Fibroblast of gingiva (primary cell): ENCODE data around the gene ZNF763.
"Not testable (repeated sequence)": the region's sequence is repeated elsewhere in the genome, so short reads cannot be mapped to it uniquely, and the experiment has no call there.

Source experiments
- DNase-seq: peaks from one replicate; pipeline ENCODE4 v3.0.0-alpha.2; 2011; ENCODE audit warnings: low read depth

The ZNF763 gene

DNA sequence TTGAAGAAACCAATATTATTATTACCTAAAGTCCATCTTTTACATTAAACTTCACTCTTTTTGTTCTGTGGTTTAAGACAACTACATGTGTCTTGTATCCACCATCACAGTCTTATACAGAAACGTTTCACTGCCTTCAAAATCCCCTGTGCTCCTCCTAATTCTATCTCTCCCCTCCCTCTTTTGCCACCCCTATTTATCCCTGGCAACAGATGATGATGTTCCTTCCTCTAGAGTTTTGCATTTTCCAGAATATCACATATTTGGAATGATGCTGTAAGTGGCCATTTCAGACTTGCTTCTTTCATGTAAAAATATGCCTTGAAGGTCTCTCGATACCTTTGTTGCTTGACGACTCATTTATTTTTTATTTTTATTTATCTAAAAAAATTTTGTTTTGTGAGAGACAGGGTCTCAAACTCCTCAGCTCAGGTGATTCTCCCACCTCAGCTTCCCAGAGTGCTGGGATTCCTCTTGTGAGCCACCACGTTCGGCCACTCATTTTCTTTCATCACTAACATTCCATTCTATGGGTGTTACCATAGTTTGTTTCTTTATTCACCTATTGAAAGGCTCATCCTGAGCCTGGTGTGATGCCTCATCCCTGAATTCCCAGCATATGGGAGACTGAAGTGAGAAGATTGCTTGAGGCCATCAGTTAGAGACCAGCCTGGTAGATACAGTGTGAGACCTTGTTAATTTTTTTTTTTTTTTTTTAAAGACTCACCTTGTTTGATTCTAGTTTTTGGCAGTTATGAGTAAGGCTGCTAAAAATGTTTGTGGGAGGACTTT lies 8.4 kb downstream of the ZNF763 start:
- DNase-seq = no peak

- DNase-seq = no peak
These were observed 13.8 kb downstream of the ZNF763 start for GRCh38 chr19:11978492-11979100.

- DNase-seq = no peak
These were observed 14.7 kb downstream of the ZNF763 start for GRCh38 chr19:11979527-11979926.

GRCh38 chr19:11982526-11982925 lies 17.7 kb downstream of the ZNF763 start:
- DNase-seq = no peak

DNA sequence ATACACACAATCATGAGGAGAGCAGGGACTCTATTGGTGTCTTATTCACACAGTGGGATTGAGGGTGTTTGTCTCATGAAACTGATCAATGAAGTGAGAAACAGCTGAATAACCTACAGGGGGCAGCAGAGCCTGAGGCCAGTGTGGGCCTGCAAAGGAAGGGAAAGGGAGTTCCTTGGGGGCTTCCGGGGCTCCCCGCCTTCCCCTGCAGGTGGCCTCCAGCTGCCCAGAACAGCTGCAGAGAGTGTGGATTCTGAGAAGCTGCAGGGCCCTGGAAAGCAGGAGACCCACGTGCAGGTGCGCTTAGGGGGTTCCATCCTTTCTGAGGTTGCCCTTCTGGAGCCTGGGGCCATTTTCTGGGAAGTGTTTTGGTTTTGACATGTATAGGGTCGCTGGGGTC lies 20.1 kb downstream of the ZNF763 start:
- no peak for DNase-seq

- no peak for DNase-seq
These were observed 21.9 kb downstream of the ZNF763 start for GRCh38 chr19:11986754-11987153.

- DNase-seq = peak; percentile 89
These were observed 22.8 kb downstream of the ZNF763 start for GRCh38 chr19:11987405-11988281.

DNA sequence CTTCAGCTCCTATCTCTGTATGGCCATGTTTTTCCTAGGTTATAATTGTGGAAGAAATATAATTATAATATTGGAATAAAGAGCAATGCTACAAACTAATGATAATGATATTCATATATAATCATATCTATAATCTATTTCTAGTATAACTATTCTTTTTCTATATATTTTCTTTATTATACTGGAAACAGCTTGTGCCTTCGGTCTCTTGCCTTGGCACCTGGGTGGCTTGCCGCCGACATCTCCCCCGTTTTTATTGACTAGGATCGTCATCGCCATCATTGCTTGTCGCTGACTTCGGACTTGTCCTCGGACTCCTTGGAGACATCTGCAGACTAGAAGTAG lies 24.2 kb downstream of the ZNF763 start:
- no peak for DNase-seq

DNA sequence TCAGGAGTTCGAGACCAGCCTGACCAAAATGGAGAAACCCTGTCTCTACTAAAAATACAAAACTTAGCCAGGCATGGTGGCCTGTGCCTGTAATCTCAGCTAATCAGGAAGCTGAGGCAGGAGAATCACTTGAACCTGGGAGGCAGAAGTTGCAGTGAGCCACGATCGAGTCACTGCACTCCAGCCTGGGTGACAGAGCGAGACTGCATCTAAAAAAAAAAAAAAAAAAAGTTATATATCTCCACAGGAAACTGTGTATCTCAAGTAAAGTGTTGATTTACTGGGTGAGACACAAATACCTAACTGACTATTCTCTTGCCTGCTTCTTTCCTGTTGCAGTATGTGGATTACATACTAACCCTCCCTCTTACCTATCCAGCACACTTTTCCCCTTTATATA lies 27.1 kb downstream of the ZNF763 start:
- not testable (repeated sequence) for DNase-seq

GRCh38 chr19:11995174-11995573 lies 30.3 kb downstream of the ZNF763 start:
- DNase-seq = no peak

DNA sequence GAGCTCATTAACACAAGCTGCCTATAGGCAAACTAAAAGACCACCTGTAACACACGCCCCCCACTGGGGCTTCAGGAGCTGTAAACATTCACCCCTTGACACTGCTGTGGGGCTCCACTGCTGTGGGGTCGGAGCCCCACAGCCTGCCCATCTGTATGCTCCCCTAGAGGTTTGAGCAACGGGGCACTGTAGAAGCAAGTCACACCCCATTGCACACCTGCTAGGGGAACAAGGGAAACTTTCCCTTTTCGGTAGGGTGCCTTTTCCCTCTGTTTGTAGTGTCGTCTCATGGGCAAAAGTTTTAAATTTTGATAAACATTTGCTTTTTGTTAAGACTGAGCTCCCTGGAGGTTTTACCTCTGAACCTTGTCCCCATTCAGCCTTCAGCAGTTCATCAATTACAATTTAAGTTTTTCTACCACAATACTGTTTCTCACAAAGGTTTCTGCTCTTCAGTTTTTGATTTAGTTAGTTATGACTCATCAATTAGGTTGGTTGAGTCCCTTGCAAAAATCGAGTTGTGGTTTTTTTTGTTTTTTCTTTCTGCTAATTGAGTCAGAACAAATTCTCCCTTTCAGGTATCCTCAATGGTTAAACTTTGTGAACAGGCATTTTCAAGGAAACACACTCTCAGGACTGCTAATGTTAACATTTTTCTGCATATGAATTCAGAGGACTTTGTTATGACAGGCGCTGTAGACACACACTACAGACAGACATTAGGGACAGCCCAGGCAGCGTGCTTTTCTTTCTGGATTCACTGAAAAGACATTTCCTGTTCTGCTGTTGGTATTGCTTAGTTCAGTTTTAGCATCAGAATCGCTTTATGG lies 35.5 kb downstream of the ZNF763 start:
- DNase-seq = no peak

DNA sequence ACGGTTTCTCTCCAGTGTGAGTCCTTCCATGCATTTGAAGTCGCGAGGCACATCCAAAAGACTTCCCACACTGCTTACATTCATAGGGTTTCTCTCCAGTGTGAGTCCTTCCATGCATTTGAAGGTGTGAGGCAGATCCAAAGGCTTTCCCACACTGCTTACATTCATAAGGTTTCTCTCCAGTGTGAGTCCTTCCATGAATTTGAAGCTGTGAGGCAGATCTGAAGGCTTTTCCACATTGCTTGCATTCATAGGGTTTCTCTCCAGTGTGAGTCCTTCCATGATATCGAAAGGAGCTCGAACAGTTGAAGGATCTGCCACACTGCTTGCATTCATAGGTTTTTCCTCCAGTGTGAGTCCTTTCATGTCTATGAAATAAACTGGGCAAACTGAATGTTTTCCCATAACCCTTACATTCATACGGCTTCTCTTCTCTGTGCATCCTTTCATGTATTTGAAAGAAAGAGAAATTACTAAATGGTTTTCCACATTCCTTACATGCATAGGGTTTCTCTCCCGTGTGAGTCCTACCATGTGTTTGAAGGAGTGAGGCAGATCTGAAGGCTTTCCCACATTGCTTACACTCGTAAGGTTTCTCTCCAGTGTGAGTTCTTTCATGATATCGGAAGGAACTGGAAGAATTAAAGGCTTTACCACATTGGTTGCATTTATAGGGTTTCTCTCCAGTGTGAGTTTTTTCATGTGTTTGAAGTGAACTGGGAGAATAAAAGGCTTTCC lies 50.3 kb downstream of the ZNF763 start:
- DNase-seq = no peak

DNA sequence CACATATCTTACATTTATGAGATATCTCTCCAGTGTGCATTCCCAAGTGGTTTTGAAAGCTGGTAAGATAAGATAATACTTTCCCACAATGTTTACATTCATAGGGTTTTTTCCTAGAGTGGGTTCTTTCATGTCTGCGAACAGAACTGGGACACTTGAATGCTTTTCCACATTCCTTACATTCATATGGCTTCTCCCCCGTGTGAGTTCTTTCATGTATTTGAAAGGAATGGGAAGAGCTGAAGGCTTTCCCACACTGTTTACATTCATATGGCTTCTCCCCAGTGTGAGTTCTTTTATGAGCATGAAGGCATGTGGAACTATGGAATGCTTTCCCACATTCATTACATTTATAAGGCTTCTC lies 50.9 kb downstream of the ZNF763 start:
- DNase-seq = no peak
